C4-2B (cell line): ENCODE data around the gene TUB.

Experiments
- H3K27ac ChIP-seq: fragments of 450-650 bp; 2 replicates; pipeline ENCODE4 v1.5.1; 2017
- ZFX ChIP-seq: fragments of 450-650 bp; IDR thresholded peaks from 2 replicates; pipeline ENCODE4 v1.6.1; 2017
- TF ChIP-seq, protein P1 (sequence below): fragments of 450-650 bp; conservative IDR thresholded peaks from 2 replicates; pipeline ENCODE4 v1.5.1; 2017; ENCODE audit warnings: mild to moderate bottlenecking

The TUB gene

DNA sequence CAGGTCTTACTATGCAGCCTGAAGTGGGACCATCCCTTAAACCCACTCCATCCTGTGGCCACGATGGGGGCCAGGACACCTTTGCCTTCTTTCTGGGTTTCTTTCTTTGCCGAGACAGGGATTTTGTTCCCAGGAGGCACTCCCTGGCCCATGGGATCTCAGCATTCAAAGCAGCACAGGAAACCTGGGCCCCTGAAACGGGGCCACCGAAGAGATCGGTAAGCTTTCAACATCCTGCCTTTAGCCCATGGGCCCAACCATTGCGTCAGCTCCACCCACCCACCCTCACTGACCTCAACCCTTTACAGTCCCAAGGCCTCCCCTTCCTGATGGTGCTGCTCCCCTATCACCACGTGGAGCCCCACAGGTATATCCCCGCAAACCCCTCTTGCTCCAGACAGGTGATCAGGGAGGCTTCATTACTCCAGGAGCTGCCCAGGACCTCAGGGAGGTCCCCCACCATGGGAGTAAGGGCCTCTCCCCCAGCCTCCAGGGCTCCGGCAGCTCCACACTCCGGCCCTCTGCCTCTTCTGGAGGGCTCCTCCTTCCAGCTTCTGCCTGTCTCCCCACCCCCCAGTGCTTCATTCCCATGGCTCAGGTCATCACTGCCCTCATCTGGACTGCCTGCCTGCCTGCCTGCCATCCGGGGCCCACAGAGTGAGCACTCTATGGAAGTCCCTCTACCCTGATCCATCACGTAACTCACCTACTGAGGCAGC, 42.0 kb upstream of the TUB start:
- H3K27ac ChIP-seq, result no peak overlapping the region
- TF ChIP-seq, protein P1, sequence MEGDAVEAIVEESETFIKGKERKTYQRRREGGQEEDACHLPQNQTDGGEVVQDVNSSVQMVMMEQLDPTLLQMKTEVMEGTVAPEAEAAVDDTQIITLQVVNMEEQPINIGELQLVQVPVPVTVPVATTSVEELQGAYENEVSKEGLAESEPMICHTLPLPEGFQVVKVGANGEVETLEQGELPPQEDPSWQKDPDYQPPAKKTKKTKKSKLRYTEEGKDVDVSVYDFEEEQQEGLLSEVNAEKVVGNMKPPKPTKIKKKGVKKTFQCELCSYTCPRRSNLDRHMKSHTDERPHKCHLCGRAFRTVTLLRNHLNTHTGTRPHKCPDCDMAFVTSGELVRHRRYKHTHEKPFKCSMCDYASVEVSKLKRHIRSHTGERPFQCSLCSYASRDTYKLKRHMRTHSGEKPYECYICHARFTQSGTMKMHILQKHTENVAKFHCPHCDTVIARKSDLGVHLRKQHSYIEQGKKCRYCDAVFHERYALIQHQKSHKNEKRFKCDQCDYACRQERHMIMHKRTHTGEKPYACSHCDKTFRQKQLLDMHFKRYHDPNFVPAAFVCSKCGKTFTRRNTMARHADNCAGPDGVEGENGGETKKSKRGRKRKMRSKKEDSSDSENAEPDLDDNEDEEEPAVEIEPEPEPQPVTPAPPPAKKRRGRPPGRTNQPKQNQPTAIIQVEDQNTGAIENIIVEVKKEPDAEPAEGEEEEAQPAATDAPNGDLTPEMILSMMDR, result no peak
- no peak for TF ChIP-seq ZFX

DNA sequence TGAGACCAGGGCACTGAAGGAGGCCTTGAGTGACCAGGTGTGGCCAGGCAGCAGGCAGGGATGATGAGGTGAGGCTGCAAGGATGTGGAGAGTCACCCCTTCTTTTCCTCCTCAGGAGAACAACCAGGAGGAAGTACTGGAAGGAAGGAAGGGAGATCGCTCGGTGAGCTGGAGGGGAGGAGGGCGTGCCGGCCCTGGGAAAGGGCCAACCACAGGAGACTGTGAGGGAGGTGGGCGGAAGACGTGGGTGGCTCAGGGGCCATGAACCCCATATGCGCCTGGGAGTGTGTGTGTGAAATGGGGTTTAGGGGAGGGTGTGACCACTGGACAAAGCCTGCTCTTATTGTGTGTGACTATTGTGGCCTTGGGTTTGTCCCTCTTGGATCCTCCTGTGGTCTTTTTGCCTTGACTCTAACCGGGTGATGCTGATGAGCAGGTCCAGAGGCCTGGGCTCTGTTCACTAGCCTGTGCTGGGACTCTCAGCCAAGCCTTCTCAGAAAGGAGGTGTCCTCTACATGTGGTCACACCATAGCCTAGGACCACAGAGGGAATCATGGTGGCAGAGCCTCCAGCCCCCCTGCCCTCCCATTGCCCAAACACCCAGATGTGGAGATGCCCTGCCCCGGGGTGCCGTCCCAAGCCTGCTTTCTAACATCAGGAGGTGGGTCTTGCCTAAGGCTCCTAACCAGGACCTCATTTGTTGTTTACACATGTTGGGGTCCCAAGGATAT, 41.3 kb upstream of the TUB start:
- TF ChIP-seq ZFX, result no peak
- TF ChIP-seq, protein P1, result no peak
- no peak overlapping the region for H3K27ac ChIP-seq

DNA sequence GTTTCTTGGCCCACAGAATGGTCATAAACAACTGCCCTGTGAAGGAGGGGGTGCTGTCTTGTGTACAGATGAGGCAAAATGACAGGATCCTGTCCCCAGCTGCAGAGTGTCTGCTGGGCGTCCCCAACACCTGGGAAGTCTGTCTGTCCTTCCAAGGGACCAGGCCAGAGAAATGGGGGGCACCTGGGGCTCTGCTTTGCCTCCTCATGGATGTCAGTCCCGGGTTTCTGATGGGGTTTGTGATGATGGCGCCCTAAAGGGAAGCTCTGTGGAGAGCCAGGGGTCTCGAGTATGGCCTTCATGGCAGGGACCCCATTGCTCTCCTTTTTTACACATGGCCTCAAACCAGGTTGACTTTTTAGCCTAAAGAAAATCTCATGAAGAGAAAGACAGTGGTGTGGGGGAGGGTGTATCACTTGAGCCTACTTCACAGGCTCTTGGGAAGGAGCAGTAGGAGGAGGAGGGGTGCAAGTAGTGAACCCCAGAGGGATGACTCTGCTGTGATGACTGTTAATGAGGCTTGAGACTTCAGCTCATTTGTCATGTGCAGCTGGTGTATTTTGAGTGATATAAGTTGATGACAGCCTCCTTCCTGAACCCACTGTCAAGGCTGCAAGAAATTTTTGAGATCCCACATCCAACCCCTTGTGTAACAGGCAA, 40.6 kb upstream of the TUB start:
- no peak overlapping the region for H3K27ac ChIP-seq
- TF ChIP-seq, protein P1, result no peak
- no peak for TF ChIP-seq ZFX

DNA sequence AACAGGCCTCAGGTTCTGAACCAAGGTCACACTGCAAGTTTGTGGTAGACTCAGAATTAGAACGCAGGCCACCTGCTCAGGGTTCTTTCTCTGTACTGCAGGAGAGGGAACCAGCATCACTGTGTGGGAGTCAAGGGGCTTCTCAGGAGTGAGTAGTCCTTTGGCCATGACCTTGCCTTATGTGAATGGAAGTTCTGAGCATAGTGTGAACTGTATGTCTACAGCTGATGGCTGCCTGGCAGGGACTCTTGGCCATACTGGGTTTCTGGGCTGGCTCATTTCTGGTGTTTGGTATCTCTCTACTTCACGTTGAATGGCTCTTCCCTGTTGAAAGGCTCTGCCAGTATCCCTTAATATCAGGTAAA, 40.1 kb upstream of the TUB start:
- no peak overlapping the region for H3K27ac ChIP-seq
- TF ChIP-seq ZFX, result no peak
- TF ChIP-seq, protein P1, result no peak

DNA sequence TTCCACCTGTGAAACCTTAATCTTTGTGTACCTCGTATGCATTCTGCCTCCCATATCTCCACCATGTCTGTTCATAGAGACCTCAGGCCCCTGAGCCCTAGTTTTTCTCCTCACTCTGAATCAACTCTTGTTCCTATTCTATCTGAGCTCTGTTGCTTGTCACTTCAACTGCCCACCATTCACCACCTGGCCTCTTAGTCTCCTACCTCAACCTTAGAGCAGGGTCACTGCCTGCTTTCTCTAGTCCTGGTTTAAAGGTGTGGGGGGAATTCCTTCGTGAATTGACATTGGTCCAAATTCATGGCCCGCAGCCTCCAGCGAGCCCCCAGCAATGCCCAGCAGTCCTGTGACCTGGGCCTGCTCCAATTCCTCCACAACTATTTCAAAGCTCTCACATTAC, 39.4 kb upstream of the TUB start:
- TF ChIP-seq, protein P1, result no peak
- TF ChIP-seq ZFX, result no peak
- H3K27ac ChIP-seq, result no peak overlapping the region

DNA sequence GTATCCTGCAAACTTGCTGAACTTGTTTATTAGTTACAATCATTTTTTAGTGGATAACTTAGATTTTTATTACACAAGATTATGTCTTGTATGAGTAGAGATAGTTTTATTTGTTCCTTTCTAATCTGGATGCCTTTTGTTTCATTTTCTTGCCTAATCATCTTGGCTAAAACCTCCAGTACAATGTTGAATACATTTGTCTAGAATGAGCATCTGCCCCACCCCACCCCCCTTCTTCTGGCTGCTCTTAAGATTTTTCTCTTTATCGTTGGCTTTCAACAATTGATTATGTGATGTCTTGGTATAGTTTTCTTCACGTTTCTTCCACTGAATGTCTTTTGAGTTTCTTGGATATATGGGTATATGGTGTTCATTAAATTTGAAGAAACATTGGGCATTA, 37.3 kb upstream of the TUB start:
- no peak overlapping the region for H3K27ac ChIP-seq
- TF ChIP-seq, protein P1, result no peak
- TF ChIP-seq ZFX, result no peak

DNA sequence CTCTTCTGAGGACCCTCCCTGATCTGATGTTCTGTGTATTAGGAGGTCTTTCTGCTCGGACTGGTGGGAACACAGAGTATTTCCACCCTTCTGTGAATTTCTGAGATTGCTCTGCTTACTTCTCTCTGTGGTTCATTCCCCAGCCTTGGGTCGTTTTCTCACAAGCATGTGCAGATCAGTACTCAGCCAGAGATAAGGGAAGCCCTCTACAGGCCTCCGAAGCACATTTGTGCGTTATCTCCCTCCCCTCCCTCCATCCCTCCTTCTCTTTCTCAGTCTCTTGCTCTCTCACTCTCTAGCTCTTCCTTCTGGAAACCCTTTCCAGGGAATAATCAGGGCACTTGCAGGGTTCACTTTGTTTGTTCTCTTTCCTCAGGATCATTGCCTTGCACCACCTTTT, 35.2 kb upstream of the TUB start:
- TF ChIP-seq, protein P1, result no peak
- no peak for TF ChIP-seq ZFX
- no peak overlapping the region for H3K27ac ChIP-seq
